Astrocyte of the spinal cord (primary cell): ENCODE data around the gene MEGF8.
"Not testable (repeated sequence)": the region's sequence is repeated elsewhere in the genome, so short reads cannot be mapped to it uniquely, and the experiment has no call there.

ENCODE experiments used
- DNase-seq: peaks from one replicate; pipeline ENCODE4 v3.0.0; 2011; ENCODE audit warnings: low read depth, low spot score
- H3K4me3 ChIP-seq: 2 replicates; pipeline ENCODE4 v1.5.1; 2011; ENCODE audit warnings: low read depth, mild to moderate bottlenecking, low read length, moderate library complexity
- in situ Hi-C: cut with HindIII; loops from 2 replicates; pipeline ENCODE4 v1.10.0; 2017; ENCODE audit warnings: low sequenced_read_pairs
- TF ChIP-seq, protein P1 (sequence below): IDR thresholded peaks from 2 replicates; pipeline ENCODE4 v1.5.1; 2012; ENCODE audit warnings: low read depth, mild to moderate bottlenecking, low read length, inconsistent platforms

MEGF8 gene

DNA sequence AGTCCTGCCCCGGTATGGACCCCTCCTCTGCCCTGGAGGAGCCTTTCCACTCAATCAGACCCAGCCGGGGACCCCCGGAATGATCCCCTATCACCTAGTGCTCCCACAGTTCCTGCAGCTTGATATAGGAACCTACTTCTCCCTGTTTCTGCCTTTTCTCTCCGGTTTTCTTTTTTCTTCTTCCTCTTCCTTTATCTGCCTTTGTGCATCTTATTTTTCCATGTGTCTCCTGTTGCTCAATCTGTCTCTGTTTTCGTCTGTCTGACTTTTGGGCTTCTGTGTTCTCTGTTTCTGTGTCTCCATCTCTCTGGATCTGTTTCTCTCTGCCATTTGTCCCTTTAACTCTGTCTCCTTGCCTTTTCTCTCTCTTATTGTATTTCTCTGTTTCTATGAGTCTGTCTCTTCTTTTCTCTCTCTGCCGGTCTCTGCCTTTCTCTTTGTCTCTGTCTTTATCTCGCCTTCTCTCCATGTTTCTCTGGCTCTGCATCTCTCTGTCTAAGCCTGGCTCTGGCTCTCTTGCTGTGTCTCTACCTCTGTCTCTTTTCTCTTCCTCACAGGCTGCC is 10.0 kb downstream of the MEGF8 start:
- no peak overlapping the region for H3K4me3 ChIP-seq
- TF ChIP-seq, protein P1, sequence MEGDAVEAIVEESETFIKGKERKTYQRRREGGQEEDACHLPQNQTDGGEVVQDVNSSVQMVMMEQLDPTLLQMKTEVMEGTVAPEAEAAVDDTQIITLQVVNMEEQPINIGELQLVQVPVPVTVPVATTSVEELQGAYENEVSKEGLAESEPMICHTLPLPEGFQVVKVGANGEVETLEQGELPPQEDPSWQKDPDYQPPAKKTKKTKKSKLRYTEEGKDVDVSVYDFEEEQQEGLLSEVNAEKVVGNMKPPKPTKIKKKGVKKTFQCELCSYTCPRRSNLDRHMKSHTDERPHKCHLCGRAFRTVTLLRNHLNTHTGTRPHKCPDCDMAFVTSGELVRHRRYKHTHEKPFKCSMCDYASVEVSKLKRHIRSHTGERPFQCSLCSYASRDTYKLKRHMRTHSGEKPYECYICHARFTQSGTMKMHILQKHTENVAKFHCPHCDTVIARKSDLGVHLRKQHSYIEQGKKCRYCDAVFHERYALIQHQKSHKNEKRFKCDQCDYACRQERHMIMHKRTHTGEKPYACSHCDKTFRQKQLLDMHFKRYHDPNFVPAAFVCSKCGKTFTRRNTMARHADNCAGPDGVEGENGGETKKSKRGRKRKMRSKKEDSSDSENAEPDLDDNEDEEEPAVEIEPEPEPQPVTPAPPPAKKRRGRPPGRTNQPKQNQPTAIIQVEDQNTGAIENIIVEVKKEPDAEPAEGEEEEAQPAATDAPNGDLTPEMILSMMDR, result no peak
- in situ Hi-C loops, result no loop called here
- no peak for DNase-seq

DNA sequence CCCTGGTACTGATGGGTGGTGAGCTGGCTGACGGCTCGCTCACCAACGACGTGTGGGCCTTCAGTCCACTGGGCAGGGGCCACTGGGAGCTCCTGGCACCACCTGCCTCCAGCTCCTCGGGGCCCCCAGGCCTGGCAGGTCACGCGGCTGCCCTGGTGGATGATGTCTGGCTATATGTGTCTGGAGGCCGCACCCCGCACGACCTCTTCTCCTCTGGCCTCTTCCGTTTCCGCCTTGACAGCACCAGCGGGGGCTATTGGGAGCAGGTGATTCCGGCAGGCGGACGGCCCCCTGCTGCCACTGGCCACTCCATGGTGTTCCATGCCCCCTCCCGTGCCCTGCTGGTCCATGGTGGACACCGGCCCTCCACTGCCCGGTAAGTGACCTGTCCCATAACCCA is 10.5 kb downstream of the MEGF8 start:
- no peak overlapping the region for H3K4me3 ChIP-seq
- in situ Hi-C loops, result no loop called here
- TF ChIP-seq, protein P1, result no peak
- DNase-seq, result no peak

DNA sequence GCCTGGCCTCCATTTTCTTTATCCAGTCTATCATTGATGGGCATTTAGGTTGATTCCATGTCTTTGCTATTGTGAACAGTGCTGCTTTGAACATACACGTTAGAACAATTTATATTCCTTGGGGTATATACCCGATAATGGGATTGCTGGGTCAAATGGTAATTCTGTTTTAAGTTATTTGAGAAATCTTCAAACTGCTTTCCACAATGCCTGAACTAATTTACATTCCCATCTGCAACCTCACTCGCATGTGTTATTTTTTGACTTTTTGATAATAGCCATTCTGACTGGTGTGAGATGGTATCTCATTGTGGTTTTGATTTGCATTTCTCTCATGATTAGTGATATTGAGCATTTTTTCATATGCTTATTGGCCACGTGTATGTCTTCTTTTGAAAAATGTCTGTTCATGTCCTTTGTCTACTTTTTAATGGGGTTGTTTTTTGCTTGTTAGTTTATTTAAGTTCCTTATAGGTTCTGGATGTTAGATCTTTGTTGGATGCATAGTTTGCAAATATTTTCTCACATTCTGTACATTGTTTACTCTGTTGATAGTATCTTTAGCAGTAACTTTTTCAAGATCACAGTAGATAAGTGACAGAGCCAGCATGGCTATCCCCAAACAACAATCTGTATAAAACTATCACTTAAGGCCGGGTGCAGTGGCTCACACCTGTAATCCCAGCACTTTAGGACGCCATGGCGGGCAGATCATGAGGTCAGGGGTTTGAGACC is 13.9 kb downstream of the MEGF8 start:
- H3K4me3 ChIP-seq, in situ Hi-C loops, DNase-seq: not testable (repeated sequence)

DNA sequence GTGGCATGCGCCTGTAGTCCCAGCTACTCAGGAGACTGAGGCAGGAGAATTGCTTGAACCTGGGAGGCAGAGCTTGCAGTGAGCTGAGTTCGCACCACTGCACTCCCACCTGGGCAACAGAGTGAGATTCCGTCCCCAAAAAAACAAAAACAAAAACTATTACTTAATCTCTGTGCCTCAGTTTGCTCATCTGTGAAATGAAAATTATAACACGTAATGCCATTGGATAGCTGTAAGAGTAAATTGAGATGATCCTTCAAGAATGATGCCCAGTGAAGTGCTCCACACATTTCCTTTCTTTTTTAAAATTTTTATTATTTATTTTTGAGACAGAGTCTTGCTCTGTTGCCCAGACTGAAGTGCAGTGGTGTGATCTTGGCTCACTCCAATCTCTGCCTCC is 14.5 kb downstream of the MEGF8 start:
- in situ Hi-C loops, DNase-seq, H3K4me3 ChIP-seq: not testable (repeated sequence)

DNA sequence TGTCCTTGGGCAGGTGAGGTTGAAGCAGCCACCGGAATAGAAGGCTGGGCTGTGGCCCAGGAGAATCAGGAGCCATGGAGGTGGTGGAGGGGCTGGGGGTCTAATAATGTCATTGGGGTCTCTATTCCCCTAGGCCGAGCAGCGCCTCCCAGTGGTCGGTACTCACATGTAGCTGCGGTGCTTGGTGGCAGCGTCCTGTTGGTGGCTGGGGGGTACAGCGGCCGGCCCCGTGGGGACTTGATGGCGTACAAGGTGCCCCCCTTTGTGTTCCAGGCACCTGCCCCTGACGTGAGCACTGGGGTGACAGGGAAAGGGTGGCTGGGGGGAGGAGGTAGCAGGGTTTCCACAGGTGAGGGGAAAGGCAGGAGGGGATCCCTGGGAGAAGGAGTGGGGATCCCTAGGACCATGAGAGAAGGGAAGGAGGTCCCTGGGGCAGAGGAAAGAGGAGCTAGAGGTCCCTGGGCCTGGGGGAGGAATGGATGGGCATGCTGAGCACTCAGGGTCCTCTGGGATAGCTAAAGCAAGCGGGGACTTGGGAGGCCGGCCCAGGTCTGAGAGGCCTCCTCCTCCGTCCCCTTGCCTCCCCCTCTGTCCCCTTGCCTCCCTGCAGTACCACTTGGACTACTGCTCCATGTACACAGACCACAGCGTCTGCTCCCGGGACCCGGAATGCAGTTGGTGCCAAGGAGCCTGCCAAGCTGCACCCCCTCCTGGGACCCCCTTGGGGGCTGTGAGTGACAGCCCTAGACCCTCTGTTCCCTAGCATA is 18.1 kb downstream of the MEGF8 start:
- no peak overlapping the region for H3K4me3 ChIP-seq
- in situ Hi-C loops, result no loop called here
- TF ChIP-seq, protein P1, result no peak
- DNase-seq, result no peak

- no peak for DNase-seq
- in situ Hi-C loops, result no loop called here
- TF ChIP-seq, protein P1, result no peak
- H3K4me3 ChIP-seq, result no peak overlapping the region
Observed at GRCh38 chr19:42344336-42344893, 19.0 kb downstream of the MEGF8 start.

GRCh38 chr19:42345191-42345812 is 19.9 kb downstream of the MEGF8 start:
- no peak overlapping the region for H3K4me3 ChIP-seq
- TF ChIP-seq, protein P1, result no peak
- in situ Hi-C loops, result no loop called here
- no peak for DNase-seq
